Large intestine (tissue), 1 donor: ENCODE measurements around the gene DNAJA2. TPM values are rescaled to one million over a fixed set of nuclear protein-coding genes. Genes with fewer than 3 reads are reported as not detected.

ENCODE experiments used
- polyA plus RNA-seq: library from polyadenylated mRNA; unstranded; fragments of 120-200 nt; gene quantifications from one replicate; pipeline ENCODE4 v1.2.1, GENCODE V29; 2013

DNAJA2 gene
- polyA plus RNA-seq, 1 donor = 47.5 TPM

Other genes with a start within 250 kb of the DNAJA2 start
- gene MYLK3, start 225.3 kb downstream of the DNAJA2 start, polyA plus RNA-seq = 0.16 TPM
- gene C16orf87, start 142.5 kb downstream of the DNAJA2 start, polyA plus RNA-seq = 26.9 TPM
- 5.2 TPM for gene GPT2, start 89.3 kb downstream of the DNAJA2 start, polyA plus RNA-seq
- gene NETO2, start 170.3 kb upstream of the DNAJA2 start, polyA plus RNA-seq = 2.6 TPM